ENCODE data around the gene KCNA10.
"Not testable (repeated sequence)": the region's sequence is repeated elsewhere in the genome, so short reads cannot be mapped to it uniquely, and the experiment has no call there.

The KCNA10 gene

GRCh38 chr1:110513511-110513910, 5.5 kb downstream of the KCNA10 start:
- no peak for TF ChIP-seq CTCF (IDR thresholded peaks at IDR 0.05; ENCODE audit: low read depth, low read length, missing control alignments)
- no peak for DNase-seq (ENCODE audit: extremely low read depth, low read depth)
- H3K4me3 ChIP-seq (replicated peaks; ENCODE audit: low read depth, low read length): no peak overlapping the region

DNA sequence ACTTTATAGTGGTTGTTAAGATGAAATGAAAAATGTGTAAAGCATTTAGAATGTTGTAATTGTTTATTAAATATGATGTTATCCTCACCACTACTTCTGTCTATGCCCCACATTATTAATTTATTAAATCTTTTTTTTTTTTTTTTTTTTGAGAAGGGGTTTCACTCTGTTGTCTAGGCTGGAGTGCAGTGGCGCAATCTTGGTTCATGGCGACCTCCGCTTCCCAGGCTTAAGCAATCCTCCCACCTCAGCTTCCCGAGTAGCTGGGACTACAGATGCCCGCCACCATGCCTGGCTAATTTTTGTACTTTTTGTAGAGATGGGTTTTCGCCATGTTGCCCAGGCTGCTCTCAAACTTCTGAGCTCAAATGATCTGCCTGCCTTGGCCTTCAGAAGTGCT, 7.5 kb downstream of the KCNA10 start:
- no peak for TF ChIP-seq CTCF (IDR thresholded peaks at IDR 0.05; ENCODE audit: low read depth, low read length, missing control alignments)
- no peak for DNase-seq (ENCODE audit: extremely low read depth, low read depth)
- H3K4me3 ChIP-seq (replicated peaks; ENCODE audit: low read depth, low read length): no peak overlapping the region

- H3K4me3 ChIP-seq (replicated peaks; ENCODE audit: low read depth, low read length); DNase-seq (ENCODE audit: extremely low read depth, low read depth): not testable (repeated sequence)
These were observed 8.1 kb downstream of the KCNA10 start for GRCh38 chr1:110510921-110511320.

GRCh38 chr1:110509655-110510054, 9.3 kb downstream of the KCNA10 start:
- no peak for DNase-seq (ENCODE audit: extremely low read depth, low read depth)
- H3K4me3 ChIP-seq (replicated peaks; ENCODE audit: low read depth, low read length): no peak overlapping the region
- TF ChIP-seq CTCF (IDR thresholded peaks at IDR 0.05; ENCODE audit: low read depth, low read length, missing control alignments): no peak

DNA sequence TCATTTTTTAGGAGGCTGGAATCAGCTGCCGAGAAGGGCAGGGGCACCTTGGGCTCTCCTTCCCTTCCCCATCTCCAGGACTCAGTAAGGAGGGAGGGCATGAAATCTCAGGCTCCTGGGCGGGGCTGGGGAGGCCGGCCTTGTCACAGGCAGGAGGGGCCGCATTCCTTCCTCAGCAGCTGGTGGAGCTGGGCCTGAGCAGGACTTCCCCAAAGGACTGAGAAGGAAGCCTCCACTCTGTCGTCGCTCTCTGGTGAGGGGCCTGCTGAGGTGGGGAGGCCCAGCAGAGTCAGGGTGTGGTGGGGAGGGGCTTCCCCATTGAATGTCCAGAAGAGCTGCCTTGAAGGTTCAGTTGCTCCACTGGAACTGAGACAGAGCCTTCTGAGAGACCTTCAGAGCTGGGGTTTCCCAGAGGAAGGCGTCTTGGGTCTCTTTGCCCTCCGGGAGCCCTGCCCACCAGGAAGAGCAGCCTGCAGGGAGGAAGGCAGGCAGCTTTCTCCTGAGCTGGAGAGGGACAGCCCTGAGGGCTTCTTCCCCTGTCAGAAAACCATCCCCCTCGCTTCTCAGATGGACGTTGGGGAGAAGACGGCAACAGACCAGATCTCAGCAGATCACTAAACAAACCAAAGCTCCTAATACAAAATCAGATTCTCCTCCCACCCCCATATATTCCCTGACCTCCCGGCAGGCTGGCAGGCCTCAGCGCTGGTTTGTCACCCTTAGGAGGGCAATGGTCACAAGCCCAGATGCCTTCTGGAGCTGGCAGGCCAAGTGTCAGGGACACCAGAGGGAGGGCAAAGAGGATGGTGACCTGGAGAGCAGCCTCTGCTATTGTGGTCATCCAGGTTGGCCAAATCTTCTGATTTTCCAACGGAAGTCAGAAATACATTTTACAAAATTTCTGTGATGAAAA, 10.7 kb downstream of the KCNA10 start:
- H3K4me3 ChIP-seq (replicated peaks; ENCODE audit: low read depth, low read length): no peak overlapping the region
- DNase-seq (ENCODE audit: extremely low read depth, low read depth): no peak
- no peak for TF ChIP-seq CTCF (IDR thresholded peaks at IDR 0.05; ENCODE audit: low read depth, low read length, missing control alignments)

GRCh38 chr1:110506541-110506940, 12.4 kb downstream of the KCNA10 start:
- TF ChIP-seq CTCF (IDR thresholded peaks at IDR 0.05; ENCODE audit: low read depth, low read length, missing control alignments): no peak
- no peak overlapping the region for H3K4me3 ChIP-seq (replicated peaks; ENCODE audit: low read depth, low read length)

DNA sequence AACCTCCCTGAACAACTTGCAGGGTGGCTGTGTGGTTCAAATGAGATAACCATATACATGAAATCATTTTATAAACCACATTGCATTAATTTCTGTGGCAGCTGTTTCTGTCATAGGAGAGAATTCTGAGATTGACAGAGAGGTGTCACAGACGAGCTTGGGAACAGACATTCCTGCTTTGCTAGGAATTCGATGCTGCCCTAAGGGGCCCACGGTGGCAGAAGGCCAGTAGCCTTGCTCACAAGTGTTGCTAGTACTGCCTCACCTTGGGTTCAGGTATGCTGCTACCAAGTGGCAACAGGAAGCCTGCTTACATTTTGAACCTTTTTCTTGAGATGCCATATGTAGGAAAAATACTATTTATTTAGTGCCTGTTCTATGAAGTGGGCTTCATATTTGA, 13.4 kb downstream of the KCNA10 start:
- no peak overlapping the region for H3K4me3 ChIP-seq (replicated peaks; ENCODE audit: low read depth, low read length)
- TF ChIP-seq CTCF (IDR thresholded peaks at IDR 0.05; ENCODE audit: low read depth, low read length, missing control alignments): no peak
- no peak for DNase-seq (ENCODE audit: extremely low read depth, low read depth)

More at GRCh38 chr1:110506541-110506940, 12.4 kb downstream of the KCNA10 start:
- no peak for DNase-seq (ENCODE audit: extremely low read depth, low read depth)

Data from HFF-Myc (cell line).